ENCODE measurements around the gene ALDH1L1.

ALDH1L1 gene

GRCh38 chr3:126132751-126133511 is 47.5 kb downstream of the ALDH1L1 start:
- no peak for DNase-seq

- no peak for DNase-seq
These were observed 48.3 kb downstream of the ALDH1L1 start for GRCh38 chr3:126131881-126132750.

DNA sequence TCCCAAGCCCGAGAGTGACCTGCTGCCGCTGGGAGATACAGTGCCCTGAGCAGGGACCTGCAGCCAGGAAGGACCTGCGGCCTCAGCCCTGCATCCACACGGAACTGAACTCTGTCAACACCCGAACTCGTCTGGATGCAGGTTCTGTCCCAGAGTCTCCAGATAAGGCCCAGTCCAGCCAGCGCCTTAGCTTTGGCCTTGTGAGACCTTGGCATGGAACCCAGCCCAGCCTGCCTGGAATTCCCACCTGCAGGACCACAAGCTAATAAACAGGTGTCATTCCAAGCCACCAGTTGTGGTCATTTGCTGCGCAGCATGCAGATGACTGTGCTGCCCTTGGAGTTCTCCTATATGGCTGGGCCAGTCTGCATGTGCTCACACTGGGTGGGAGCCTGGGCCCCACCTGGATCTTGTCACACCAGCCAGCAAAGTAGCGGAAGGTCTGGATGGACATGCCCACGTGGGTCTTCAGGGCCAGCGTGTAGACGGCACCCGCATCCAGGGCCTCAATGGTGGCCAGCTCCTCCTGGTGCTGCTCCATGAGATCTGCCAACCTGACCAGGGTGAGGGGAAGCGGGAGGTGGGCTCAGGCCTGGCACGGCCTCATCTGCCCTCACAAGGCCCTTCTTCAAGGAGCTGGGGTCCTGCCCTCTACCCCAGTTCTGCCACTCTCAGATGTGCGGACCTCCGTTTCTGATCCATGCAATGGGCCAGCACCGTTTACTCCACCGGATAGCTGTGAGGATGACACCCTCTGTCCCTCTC is 49.2 kb downstream of the ALDH1L1 start:
- DNase-seq = no peak

DNA sequence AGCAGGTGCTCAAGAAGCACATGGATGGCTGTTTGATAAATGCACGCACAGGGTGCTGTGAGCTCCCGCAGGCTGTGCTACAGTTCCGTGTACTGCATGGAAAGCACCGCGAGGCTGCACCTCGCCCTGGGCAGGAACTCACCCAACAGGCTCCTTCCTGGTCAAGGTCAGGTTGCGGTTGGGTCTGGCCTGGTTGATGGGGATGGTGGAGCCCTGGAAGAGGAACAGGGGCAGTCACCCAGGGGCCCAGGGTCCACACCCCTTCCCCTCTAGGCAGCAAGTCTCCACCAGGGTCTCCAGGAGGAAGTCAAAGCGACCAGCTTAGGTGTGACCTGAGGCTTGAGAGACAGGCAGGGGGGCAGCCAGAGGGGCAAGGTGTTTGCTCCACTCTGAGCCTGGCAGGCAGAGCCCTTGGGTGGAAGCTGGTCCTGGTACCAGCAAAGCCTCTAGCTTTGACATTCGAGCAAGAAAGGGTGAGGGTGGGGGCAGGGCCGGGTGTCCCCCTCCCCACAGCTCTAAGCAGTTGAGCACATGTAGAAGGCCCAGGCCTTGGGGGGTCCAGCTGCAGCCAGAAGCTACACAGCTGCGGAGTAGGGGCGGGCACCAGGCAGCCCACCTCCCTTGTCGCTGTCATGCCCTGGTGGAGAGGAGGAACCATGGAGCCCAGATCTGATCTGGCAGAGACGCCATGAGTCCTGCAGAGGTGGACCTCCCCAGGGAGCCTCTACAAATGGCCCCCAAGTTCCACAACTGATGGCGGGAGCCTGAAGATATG is 50.1 kb downstream of the ALDH1L1 start:
- DNase-seq = no peak

- no peak for DNase-seq
These were observed 50.9 kb downstream of the ALDH1L1 start for GRCh38 chr3:126129398-126129891.

DNA sequence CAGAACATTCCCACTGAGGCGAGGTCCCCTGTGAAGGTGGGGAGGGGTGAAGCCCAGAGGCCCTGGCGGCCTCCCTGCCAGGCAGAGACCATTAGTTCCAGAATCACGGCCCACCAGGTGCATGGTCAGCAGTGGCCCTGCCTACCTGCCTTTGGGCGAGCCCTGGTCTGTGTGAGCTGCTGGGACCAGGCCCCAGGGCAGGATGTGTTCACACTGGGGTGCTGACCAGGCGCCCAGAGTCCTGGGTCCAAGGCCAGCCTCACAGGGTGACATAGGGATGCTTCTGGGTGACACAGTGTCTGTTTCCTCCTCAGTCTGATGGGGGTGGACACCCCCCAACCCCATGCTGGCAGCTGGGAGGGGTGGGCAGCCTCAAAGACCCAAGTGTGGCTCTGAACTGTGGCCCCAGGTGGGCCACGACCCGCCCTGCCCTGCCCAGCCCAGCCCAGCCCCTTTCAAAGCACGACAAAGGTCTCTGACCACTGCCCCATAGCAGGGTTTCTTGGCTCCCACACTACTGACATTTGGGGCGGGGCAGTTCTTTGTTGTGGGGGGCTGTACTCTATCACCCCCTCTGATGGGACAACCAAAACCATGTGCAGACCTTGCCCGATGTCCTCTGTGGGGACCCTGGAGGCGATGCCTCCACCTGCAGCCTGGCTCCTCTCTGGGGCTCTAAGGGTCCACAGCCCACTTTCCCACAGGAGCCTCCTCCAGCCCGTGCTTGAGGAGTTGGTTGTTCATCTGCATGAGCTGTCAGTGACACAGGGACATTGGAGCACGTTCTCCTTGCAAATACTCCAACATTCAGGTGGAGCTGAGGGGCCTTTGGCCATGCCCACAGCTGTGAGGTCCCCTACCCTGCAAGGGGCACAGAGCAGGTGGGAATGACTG is 51.6 kb downstream of the ALDH1L1 start:
- no peak for DNase-seq

GRCh38 chr3:126127904-126128303 is 52.5 kb downstream of the ALDH1L1 start:
- no peak for DNase-seq

DNA sequence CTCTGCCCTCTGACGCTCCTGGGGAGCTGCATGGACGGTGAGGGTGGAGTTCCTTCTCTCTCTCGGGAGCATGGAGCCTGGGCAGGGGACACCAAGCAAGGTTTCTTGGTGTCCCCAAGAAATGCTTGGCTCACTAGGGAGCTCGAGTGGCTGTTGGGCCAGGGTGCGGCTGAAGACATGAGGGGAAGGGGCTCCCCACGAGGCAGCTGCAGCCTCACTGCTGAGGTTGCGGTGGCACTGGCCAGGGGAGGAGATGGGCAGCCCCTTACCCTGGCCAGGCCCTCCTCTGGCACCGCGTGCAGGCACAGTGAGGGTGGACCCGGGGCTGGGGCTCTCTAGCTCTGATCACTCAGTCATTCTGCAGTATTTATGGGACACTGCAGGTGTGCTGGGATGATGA is 52.9 kb downstream of the ALDH1L1 start:
- DNase-seq = no peak

DNA sequence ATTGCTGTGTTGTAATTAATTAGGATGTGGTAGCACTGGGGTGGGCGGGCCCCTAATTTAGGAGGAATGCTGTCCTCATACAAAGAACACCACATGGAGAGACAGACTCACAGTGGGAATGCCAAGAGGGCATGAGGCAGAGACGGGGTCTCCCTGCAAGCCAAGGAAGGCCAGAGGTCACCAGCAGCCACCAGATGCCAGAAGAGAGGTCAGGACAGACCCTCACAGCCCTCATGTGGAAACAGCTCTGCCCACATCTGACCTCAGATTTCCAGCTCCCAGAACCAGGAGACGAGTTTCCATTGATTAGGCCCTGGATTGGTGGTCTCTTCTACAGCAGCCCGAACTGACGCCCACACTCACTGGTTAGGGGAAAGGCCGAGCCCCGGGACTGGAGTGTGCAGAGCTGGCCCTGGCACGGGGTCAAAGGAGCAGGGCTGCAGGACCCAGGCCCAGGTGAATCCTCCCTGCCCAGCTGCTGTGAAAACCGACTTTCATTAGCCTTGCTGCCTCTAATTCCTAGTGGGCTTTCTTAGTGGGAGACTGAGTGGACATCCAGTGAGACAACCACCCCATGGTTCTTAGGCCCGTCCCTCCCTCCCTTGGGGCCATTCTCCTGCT is 53.5 kb downstream of the ALDH1L1 start:
- DNase-seq = no peak

- no peak for DNase-seq
These were observed 54.1 kb downstream of the ALDH1L1 start for GRCh38 chr3:126126286-126126685.

DNA sequence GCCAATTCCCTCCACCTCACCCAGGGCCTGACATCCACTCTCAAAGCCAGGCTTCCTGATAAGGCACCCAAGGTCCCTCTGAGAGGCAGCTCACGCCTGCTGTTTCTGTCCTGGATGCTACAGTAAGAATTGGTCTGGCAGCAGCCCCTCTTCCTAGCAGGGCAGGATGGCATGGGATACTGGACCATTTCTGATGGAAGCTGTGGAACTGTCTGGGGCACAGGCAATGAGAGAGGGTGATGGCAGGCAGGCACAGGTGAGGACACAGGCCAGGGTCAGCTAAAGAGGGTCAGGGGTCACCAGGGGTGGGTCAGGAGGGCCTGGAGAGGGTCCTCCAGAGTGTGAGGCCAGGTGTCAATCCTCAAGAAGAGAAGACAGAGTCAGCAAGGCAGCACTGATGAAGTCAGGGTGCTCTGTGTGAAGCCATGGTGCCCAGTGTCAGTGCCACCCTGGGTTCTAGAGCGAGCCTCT is 54.6 kb downstream of the ALDH1L1 start:
- no peak for DNase-seq

GRCh38 chr3:126125341-126125740 is 55.0 kb downstream of the ALDH1L1 start:
- DNase-seq = no peak

DNA sequence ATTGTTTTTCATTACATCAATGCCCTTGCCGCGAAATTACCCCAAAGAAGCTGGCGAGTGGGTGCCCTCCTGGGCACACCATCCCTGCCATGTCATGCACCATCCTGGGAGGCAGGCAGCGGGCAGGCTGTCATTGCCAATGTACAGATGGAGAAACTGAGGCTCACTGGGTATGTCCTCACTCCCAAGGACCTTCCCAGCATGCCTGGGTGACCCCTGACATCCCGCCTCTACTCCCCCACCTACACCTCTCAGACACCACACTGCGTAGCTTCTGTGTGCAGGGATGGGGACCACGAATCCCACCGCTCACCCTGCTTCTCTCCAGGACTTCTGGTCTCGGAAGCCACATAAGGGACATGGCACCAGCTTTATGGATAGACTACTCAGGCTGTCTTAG is 55.5 kb downstream of the ALDH1L1 start:
- DNase-seq = no peak

- peak; percentile 71 for DNase-seq
These were observed 56.1 kb downstream of the ALDH1L1 start for GRCh38 chr3:126124148-126124868.

DNA sequence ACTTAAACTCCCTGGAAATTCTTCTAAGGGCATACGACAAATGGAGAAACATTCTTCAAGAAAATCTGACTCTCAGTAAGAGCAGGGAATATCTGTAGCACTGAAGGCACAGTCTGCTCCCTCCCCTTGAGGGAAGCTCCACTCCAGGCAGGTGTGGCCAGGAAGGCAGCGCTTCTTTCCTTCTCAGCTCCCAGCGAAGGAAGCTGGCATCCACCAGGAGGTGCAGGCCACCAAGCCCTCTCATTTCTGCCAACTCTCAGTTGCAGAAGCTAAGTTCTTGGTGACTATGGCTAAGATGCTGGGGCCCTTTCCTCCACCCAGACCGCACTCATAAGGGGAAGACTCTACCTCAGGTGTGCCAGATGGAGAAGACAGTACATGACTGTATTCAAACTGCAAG is 58.8 kb downstream of the ALDH1L1 start:
- DNase-seq = no peak

DNA sequence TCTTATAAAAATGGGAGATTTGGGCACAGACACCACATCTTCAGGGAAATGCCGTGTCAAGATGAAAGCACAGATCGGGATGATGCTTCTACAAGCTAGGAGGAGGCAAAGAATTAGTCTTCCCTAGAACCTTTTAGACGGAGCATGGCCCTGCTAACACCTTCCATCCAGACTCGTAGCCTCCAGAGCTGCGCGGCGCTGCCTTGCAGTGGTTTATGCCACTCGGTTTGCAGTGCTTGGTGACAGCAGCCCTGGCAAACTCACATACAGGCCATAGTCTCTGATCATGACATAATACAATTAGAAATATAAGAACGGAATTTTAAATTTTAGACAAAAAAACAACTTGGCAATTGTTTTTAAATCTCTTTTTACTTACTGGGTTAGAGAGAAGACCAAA is 59.3 kb downstream of the ALDH1L1 start:
- no peak for DNase-seq

GRCh38 chr3:126119976-126120375 is 60.4 kb downstream of the ALDH1L1 start:
- DNase-seq = no peak

DNA sequence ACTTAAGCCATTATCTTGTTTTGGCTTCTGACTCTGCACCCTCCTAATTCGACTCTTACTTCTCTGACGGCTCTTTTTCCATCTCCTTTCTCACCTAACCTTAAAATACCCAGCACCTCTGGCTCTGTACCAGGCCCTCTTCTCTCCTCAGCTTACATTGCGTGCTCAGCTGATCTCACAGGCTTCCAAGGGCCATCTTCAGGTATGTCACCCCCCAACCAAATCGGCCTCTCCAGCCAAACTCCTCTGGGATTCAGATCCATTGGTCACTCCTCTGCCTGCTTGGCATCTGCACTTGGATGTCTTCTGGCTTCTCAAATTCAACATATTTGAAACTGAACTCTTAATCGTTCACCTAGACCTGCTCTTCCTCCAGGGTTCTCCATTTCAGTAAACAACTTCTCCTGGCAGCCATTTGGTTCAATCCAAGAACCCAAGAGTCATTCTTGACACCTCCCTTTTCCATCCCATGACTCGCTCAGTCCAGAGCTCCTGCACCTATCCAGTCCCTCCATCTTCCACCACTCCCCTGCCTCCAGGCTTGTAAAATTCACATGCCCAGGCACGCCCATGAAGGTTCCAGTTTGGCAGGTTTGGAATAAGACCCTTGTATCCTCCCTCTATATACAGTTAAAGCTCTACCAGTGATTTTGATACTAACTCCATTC is 61.2 kb downstream of the ALDH1L1 start:
- no peak for DNase-seq

- no peak for DNase-seq
These were observed 61.8 kb downstream of the ALDH1L1 start for GRCh38 chr3:126118591-126118990.
